ENCODE results near the gene RPS14.

DNA sequence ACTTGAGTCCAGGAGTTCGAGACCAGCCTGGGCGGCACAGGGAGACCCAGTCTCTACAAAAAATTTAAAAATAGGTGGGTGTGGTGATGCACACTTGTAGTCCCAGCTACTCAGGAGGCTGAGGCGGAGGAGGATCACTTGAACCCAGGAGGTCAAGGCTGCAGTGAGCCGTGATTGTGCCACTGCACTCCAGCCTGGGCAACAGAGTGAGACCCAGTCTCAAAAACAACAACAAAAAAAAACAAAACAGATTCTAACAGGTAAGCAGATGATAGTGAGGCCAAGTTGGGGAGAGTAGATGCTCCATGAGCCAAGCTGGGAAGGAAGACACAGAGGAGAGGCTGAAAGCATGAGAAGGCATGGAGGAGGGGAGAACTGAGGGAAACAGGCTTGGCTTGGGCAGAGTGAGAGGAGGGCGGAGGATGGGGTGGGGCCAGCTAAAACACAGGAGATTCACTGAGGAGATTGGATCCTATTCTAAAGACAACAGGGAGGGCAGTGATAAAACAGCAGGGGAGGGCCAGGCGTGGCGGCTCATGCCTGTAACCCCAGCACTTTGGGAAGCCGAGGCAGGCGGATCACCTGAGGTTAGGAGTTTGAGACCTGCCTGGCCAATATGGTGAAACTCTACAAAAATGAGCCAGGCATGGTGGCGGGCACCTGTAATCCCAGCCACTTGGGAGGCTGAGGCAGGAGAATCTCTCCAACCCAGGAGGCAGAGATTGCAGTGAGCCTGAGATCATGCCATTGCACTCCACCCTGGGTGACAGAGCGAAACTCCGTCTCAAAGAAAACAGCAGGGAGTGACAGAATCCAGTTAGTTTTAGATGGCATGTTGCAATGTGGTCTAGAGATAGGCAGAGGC lies 8.4 kb downstream of the RPS14 start:
- TF ChIP-seq, protein P1, sequence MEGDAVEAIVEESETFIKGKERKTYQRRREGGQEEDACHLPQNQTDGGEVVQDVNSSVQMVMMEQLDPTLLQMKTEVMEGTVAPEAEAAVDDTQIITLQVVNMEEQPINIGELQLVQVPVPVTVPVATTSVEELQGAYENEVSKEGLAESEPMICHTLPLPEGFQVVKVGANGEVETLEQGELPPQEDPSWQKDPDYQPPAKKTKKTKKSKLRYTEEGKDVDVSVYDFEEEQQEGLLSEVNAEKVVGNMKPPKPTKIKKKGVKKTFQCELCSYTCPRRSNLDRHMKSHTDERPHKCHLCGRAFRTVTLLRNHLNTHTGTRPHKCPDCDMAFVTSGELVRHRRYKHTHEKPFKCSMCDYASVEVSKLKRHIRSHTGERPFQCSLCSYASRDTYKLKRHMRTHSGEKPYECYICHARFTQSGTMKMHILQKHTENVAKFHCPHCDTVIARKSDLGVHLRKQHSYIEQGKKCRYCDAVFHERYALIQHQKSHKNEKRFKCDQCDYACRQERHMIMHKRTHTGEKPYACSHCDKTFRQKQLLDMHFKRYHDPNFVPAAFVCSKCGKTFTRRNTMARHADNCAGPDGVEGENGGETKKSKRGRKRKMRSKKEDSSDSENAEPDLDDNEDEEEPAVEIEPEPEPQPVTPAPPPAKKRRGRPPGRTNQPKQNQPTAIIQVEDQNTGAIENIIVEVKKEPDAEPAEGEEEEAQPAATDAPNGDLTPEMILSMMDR (IDR thresholded peaks at IDR 0.05; ENCODE audit: low read depth, low read length) = no peak
- TF ChIP-seq, protein P2, sequence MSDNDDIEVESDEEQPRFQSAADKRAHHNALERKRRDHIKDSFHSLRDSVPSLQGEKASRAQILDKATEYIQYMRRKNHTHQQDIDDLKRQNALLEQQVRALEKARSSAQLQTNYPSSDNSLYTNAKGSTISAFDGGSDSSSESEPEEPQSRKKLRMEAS (IDR thresholded peaks at IDR 0.05; ENCODE audit: low read depth, low read length) = no peak

Data from NB4 (cell line).